ENCODE results near the gene CREB3L1. TPM values are rescaled to one million over a fixed set of nuclear protein-coding genes. Genes with fewer than 3 reads are reported as not detected.

Gene CREB3L1
- polyA plus RNA-seq, 3 donors, result 12.8 to 18.0 (median 13.8) TPM

DNA sequence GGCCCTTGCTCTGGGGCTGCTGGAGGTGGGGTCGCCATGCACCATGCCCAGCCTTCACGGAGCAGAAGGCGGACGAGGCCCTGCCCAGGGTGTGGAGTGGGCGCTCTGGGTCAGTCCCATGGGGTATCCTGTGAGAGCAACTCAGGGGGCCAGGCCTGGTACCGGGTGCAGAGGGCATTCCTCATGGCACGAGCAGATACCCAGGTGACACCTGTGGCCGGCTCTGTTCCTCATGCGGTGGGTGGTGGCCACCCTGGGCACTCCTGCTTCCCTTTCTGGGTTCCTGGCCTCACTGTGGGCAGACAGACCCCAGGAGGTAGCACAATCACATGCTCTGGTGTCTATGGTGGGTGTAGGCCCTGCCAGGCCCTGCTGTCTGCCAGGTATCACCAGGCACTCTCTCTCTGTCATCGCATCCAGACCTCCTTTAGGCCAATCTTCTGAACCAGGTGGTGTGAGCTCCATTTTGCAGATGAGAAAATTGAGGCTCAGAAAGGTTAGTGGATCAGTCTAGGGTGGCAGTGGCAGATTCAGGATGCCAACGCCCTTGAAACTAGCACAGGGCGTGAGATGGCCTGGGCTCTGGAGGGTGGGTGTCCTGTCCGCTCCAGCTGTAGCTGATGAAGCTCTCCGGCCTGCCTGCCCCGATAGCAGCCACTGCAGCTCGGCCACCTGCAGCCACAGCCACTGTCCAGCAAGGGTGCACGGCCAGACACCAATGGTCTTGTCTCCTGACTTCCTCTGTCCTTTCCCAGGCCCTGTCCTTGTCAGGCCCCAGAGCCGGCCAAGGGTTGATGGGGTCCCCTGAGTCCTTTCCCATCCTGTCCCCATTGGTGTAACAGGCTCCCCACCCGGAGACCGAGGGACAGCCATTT lies 84.9 kb downstream of the CREB3L1 start:
- no peak for DNase-seq

DNA sequence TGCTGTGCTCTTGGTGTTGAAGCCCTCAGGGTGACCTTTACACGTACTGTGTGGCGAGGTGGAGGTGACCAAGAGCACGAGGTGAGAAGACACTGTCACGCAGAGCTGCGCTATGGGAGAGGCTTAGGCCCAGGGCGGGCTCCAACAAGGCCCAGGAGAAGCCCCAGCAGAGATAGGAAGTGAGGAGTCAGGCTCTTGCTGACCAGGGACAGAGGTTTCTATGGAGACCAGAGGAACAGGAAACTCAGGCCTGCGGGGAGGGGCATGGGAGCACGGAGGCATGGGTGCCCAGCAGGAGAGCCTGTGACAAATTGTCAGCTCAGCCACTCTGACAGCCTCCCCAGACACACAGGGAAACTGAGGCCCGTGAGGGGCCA lies 85.6 kb downstream of the CREB3L1 start:
- DNase-seq, result no peak

DNA sequence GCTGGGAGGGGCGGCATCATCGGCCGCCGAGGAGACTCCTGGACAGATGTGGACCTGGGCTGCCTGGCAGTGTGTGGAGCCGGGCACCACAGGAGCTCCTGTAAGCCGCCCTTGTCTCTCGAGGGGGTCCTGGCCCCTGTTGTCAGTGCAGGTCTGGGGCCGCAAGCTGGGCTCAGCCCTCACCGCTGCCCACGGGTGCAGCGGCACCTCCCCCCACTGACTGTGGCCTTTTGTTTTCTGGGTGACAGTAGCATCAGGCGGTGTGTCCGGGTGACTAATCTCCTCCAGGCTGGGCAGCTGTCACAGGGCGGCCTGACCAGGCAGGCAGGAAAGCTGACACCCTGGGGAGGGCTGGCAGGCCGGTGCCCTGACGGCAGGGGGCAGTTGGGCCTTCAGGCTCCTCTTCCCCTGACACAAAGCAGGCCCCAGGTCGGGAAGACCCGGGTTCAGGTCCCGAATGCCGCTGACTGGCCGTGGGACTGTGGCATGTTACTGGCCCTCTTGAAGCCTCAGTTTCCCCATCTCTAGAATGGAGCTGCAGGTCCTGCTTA lies 86.1 kb downstream of the CREB3L1 start:
- DNase-seq, result no peak

DNA sequence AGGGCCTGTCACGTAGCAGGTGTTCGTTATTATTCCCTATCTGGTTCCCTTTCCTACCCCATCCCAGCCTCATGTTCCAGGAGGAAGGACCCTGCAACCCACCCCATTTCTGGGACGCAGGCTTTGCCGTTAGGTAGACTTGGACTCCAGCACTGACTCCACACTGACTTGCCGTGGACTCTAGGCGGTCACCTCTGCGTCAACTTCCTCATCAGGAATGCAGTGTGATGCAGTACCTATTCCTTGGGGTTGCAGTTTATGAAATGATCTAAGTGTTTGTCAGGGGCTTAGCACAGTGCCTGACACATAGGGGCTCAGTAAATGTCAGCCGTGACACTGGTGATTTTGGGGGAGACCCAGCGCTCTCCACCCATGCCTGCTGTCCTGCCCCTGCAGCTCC lies 86.6 kb downstream of the CREB3L1 start:
- DNase-seq, result no peak

DNA sequence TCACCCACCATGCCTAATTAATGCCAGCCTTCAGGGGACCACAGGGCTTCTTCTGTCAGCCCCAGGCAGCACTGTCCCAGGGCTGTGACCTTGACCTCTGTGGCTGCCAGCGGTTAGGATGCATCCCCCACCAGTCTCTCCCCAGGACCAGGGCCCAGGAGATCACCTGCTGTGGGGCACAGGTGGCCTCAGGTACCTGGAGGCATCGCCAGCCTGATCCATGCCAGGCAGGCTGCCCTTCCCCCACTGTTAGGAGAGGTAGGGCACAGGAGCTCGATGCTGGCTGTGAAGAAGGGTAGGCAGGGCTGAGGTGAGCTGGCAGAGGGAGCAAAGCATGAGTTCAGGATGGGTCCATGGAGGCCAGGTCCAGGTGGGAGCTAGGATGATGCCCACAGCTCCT lies 87.3 kb downstream of the CREB3L1 start:
- no peak for DNase-seq

DNA sequence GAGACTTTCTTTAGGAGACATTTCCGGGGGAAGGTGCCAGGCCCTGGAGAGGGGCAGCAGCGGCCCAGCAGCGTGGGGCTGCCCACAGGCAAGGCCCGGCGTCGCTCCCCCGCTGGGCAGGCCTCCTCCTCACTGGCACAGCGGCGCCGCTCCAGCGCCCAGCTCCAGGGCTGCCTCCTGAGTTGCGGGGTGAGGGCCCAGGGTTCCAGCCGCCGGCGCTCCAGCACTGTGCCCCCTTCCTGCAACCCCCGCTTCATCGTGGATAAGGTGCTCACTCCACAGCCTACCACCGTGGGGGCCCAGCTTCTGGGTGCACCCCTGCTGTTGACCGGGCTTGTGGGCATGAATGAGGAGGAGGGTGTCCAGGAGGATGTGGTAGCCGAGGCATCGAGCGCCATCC lies 88.8 kb downstream of the CREB3L1 start:
- no peak for DNase-seq

DNA sequence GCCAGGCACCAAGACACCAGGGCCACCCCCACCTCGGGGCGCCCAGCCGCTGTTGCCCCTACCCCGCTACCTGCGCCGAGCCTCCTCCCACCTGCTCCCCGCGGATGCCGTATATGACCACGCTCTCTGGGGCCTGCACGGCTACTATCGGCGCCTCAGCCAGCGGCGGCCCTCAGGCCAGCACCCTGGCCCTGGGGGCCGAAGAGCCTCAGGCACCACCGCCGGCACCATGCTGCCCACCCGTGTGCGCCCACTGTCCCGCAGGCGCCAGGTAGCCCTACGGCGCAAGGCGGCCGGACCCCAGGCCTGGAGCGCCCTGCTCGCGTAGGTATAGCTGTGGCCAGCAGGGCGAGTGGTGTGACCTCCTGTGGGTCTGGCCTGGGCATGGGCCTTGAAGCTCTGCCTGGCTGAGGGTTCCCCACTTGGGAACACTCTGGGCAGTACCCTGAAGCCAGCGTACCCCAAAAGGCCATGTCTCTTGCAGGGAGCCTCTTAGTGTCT lies 89.2 kb downstream of the CREB3L1 start:
- no peak for DNase-seq

DNA sequence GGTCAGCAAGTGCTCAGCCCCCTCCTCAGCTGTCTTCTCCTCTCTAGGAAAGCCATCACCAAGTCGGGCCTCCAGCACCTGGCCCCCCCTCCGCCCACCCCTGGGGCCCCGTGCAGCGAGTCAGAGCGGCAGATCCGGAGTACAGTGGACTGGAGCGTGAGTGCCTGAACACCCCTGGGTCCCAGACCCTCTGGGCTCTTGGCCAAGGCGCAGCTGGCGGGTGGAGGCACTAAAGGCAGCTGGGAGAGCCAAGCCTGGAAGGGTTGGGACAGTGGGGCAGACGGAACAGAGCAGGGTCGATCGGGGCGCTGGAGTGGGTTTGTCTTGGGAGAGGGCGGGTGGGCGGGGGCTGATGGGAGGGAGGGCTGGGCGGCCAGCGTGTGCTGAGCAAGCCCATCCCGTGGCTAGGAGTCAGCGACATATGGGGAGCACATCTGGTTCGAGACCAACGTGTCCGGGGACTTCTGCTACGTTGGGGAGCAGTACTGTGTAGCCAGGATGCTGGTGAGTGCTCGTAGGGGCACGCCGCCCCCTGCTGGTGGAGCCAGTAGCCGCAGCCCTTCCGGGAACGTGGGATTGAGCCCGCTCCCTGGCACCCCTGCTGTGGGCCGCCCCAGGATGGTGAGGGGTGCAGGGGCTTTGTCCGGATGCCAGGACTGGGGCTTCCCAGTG lies 89.9 kb downstream of the CREB3L1 start:
- no peak for DNase-seq

DNA sequence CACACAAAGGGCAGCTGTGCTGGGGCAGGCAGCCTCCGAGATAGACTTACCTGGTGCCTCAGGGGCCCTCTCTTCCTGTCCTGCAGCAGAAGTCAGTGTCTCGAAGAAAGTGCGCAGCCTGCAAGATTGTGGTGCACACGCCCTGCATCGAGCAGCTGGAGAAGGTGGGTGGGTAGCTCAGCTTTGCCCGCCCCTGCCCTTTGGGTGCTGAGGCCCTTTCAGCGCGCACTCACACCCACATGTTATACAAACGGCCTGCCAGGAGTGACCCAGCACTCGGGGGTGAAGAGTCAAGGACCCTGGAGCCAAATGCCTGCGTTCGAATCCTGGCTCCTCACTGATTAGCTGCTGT lies 90.4 kb downstream of the CREB3L1 start:
- DNase-seq, result no peak

DNA sequence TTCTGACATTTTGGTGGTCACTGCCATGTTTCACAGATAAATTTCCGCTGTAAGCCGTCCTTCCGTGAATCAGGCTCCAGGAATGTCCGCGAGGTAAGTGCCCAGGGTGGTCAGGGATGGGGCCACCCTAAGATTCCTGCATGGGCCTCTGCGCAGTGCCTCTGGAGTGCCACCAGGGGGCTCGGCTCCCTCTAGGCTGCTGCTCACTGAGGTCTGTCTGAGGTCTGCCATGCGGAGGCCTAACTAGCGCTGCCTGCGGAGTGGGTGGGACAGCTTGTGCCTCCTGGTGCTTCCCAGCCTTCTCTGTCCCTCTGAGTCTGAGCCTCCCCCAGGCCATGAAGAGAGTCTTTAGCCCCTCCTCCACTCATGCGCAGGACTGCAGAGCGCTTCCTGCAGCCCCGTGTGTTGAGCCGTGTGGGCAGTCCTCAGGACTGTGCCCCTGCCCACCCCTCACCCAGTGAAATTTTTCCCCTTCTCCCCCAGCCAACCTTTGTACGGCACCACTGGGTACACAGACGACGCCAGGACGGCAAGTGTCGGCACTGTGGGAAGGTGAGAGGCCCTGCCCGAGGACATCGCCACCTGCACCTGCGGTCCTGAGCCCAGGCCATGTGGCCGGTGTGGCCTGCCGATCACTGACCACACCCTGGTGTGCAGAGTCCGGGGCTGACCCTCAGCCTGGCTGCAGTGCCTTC lies 92.1 kb downstream of the CREB3L1 start:
- DNase-seq, result peak; percentile 79

DNA sequence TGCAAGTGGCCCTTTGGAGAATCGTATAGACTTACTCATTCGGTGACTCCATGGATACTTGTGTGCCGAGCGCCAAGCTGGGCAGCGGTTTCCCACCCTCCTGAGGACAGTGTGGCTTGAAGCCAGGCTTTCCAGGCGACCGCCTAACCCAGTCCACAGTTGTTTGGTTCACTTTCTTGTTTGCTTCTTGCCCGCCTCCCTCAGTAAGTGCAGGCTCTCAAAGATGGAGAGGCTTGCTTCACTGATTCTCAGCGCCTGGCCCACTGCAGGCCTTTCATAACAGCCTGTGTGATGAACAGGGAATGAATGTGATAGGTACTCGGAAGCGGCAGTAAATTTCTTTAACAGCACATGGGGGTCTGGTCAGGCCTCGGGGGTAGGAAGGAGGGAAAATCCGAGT lies 92.8 kb downstream of the CREB3L1 start:
- DNase-seq, result no peak

Other genes with a start within 250 kb of the CREB3L1 start
- gene PHF21A, start 156.2 kb upstream of the CREB3L1 start, polyA plus RNA-seq (ENCODE audit: insufficient read length in 3 of 3), result 10 to 100 TPM; 46.6 to 58.0 (median 56.1) TPM
- gene DGKZ, start 69.8 kb downstream of the CREB3L1 start, polyA plus RNA-seq (ENCODE audit: insufficient read length in 3 of 3), result 10 to 100 TPM; 38.3 to 39.8 (median 38.9) TPM
- gene MDK, start 104.0 kb downstream of the CREB3L1 start, polyA plus RNA-seq (ENCODE audit: insufficient read length in 3 of 3), result 1,000 to 10,000 TPM in 1 of 3 donors, 100 to 1,000 TPM in 2; 768 to 1,134 (median 903) TPM
- gene CHRM4, start 114.1 kb downstream of the CREB3L1 start, polyA plus RNA-seq (ENCODE audit: insufficient read length in 3 of 3), result under 1 TPM; 0.16 to 0.34 (median 0.28) TPM